ENCODE measurements around the gene CACNB1.
A peak's percentile ranks its signal among the peaks of the same experiment; 100 is the strongest.

CACNB1 gene

DNA sequence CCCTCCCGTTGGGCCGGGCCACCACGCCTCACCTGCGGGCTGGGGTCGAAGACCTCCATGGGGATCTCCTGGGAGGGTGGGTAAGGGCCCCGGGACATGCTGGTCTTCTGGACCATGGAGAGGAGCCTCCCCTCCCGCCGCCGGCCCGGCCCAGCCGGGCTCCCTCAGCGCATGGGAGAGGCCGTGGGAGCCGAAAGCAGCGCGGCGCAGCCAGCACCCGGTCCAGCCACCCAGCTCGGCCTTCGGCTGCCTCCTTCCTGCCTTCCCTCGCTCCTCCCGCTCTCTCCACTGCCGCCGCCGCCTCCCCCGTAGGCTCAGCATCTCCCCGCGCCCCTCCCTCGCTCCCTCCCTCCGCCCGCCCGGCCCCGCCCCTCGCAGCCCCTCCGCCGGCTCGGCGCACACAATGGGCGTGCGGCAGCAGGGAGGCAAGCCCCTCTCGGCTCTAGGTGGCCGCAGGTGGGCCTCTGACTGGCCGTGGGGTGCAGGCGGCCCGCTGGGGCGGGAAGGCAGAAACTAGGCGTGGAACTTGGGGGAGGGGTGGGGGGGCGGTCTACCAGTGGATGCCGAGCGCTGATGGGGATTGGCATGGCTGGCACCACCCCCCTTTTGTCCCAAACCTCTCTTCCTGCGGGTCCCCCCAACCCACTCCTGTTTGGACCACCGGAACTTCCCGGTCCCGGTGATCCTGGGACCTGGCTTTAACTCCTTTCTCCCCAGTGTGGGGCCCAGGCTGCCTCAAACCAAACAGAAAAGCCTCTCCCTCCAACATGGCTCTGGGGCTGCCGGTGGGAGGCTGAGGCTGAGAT is at the start of gene CACNB1:
Gene CACNB1 (minus strand): TSS at position 290 of the 806 bp plus-strand sequence. CDS start 174 bp downstream, at position 116.
- DNase-seq, result peak; percentile 79

DNA sequence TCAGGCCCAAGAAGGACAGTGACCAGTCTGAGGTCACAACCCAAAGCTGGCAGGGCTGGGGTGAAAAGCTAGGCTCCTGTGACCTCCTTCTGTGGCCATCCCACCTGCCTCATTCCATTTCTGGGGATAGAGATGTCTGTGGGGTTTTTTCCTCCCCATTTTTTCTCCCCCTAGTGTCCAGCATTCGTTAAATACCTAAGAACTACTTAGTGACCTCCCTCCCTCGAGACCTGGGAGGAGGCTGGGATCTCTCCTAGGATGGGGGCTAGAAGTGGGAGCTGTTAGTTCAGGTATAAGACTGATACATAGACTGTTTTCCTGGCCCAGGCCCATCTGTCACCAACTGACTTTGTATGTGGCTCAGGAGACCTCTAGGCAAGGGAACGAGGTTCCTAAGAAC is 48.8 kb upstream of the CACNB1 start:
- no peak for DNase-seq

DNA sequence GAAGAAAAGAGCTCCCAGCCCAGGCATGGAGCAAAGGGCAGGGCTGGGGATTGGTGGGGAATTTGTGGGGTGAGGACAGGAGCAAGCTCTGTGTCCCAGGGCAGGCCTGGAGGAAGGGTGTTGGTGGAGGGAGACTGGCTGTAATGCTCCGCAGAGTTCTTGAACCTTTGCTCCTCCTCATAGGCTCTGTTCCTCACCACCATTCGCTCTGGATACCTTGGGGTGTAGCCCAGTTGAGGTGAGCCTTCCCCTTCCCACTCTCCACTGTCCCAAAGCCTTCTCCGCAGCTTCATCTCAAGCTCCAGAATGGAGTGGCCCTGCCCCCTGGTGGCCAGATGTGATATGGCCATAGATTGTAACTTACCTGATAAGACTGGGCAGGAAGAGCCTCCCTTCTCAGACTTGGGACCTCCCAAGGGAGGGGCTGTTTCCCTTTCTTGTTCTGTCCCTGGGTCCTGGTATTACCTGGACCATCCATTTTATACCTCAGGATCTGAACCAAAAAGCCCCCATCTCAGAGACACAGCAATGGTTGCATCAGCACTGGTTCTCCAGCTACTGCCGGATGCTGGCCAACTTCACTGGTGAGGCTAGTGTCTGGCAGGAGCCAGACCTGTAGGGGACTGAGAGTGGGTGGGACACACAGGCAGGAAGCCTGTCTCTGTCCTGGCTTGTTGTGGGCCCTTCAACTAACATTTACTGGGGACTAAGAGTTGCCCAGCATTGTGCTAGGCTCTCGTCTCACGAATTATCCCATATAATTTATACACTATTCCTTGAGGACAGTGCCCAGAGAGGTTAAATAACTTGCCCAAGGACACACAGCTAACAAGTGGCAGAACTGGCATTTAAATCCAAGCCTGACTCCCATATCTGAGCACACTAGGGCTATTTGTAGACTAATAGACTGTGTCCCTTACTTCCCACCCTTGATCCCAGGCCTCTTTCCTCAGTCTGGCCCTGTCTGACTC is 47.4 kb upstream of the CACNB1 start:
- peak; percentile 72 for DNase-seq

DNA sequence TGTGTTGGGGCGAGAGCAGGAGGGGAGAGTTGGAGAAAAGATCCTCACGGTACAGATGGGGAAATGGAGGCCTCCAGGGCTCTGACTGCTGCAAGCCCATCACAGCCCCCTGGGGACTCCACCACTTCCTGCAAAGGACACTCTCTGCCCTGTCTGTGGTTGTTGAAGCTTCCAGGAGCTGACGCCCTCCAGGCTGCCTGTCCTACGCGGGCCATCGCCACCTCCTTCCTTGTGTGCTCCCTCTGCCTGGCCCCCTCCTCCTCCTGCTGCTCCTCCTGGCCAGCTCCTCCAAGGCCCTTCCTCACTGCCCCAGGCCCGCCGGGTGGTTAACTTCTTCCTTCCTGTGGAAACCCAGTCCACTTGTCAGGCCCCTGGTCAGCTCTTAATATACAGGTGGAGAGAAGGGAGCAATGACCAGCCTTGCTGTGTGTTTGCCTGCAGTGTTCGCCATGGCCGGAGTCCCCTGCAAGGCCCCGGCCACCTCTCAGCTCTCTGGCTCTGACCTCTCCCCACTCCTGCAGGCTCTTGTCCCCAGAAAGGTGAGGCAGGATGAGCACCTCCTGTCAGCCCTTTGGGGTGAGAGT is 46.6 kb upstream of the CACNB1 start:
- DNase-seq, result no peak

DNA sequence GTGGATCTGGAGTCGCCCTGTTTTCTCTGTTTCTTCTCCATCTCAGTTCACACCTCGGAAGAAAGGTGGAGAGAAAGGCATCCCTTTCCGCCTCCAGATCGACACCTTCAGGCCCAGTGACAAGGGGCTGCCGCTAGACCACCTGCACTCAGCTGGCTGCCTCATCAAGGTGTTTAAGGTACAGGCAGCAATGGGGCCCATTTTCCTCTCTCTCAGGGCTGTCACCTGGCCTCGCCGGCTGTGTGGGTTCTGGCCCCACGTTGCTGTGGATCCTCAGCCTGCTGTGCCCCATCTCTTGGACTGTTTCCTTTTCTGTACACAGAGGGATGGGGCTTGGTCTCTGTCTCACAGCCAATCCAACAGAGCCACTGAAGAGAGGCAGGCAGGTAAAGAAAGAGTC is 45.7 kb upstream of the CACNB1 start:
- no peak for DNase-seq

DNA sequence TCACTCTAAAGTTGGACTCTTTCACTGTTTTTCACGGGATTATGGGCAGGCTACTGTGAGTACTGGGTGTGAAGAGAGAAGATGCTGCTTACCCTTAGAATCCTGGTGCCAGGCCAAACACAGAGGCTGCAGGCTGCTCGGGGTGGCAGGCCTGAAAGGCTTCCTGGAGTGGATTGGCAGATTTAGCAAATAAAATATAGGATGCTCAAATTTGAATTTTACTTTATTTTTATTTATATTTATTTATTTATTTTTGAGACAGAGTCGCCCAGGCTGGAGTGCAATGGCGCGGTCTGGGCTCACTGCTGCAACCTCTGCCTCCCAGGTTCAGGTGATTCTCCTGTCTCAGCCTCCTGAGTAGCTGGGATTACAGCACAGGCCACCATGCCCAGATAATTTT is 43.2 kb upstream of the CACNB1 start:
- DNase-seq, result no peak

DNA sequence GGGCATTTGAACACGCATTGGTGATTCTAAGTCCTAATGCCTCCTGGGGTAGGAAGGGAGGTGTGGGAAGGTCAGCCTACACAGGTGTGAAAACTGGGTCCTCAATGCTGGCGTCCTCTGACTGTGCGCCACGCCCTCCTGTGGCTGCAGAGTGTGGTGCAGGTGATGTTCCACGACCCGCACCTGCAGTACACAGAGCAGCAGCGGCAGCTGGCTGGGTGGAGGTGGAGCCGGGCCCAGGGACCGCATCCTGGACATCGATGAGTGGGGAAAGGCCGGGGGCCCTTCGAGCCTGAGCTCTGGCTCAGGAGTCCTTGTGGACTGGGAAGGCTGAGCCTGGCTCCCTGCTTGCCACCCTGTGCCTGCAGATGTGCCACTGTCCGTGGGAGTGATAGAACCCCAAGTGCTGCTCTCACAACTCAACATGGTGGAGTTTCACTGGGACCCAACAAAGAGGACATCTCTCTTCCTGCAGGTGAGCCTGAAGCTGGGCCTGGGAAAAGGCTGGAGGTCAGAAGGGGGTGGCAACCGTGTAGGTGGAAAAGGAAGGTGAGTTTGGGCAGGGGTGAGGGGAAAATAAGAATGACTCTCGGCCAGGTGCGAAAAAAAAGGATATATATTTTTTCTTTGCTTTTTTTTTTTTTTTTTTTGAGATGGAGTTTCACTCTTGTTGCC is 42.3 kb upstream of the CACNB1 start:
- peak; percentile 88 for DNase-seq

DNA sequence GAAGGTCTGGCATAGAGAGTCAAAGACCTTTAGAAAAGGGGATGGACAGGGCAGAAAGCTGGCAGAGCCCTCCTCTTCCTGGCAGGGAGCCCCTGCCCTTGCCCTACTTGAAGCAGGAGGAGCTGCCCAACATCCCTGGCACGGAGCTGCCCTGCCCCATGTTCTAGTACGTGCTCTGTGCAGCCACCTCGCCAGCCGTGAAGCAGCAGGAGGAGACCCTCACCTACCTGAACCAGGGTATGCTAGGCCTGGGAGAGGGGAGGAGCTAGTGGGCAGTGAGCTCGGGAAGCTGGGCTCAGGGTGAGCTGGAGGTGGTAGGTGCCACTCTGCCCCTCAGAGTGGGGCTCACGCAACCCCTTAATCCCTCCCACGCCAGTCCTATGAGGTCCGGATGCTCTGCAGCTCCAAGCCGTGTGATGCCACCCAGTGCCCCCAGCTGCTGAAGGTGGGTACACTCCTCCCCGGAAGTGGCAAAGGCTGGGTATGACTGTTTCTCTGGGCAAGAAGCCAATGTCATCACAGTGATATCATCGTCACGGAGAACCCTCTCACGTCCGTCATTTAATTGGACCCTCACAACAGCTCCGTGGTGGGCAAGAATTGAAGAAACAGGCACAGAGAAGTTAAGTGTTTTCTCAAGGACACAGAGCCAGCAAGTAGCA is 41.0 kb upstream of the CACNB1 start:
- peak; percentile 91 for DNase-seq

DNA sequence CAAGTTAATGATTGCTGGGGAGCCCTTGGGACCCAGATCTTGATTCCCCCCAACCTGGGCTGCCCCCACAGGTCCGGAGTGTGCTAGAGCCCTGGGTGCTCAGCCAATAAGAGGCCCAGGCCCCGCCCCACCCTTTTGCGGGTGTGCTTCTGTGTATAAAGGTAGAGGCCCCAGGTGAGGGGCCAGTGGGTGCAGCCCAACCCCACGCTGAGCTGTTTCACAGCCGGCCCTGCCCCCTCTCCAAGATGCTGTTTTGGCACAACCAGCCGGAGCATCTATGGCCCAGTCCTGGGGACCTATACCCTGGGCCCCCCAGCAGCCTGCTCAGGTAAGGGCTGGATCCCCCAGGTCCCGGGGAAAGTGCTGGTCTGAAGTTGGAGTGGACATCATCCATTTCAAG is 40.1 kb upstream of the CACNB1 start:
- DNase-seq, result no peak

DNA sequence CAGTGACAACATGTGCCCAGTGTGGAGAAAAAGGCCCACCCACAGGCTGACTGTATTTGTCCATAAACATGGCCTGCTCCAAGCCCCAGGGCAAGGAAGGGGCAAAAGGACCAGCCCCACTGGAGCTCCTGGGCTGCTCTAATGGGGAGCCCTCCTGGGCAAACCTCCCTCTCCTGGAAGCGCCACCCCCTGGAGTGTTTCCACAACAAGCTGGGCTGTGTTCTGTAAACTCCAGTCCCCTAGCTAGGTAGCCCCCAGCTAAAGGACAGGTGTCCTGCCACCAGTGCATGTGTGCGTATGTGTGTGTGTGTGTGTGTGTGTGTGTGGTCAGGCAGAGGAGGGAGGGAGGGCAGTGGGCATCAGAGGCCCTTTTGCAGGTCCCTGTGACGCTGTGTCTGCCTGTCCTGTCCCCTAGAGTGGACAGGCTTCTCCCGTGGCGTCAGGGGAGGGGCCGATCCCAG is 39.5 kb upstream of the CACNB1 start:
- peak; percentile 54 for DNase-seq

DNA sequence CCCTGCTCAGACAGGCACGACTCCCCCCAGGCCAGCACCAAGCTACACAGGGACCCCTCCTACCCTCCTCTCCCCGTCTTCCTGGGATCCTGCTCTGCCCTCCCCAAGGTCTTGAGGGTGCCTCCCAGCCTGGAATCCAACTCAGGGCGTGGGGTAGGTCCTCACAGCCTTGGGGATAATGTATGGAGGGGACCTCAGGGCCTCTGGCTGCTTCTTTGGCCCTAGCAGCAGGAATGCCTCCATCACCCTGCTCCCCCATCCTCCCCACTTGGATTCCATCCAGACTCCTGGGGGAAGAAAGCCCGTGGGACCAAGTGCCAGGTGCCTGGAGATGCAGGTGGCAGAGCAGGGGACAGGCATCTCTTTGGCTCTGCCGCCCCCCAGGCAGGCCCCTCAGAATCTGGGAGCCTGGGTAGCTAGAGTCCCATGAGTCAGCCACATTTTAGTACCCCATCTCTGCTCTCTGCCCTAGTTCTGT is 39.0 kb upstream of the CACNB1 start:
- no peak for DNase-seq

DNA sequence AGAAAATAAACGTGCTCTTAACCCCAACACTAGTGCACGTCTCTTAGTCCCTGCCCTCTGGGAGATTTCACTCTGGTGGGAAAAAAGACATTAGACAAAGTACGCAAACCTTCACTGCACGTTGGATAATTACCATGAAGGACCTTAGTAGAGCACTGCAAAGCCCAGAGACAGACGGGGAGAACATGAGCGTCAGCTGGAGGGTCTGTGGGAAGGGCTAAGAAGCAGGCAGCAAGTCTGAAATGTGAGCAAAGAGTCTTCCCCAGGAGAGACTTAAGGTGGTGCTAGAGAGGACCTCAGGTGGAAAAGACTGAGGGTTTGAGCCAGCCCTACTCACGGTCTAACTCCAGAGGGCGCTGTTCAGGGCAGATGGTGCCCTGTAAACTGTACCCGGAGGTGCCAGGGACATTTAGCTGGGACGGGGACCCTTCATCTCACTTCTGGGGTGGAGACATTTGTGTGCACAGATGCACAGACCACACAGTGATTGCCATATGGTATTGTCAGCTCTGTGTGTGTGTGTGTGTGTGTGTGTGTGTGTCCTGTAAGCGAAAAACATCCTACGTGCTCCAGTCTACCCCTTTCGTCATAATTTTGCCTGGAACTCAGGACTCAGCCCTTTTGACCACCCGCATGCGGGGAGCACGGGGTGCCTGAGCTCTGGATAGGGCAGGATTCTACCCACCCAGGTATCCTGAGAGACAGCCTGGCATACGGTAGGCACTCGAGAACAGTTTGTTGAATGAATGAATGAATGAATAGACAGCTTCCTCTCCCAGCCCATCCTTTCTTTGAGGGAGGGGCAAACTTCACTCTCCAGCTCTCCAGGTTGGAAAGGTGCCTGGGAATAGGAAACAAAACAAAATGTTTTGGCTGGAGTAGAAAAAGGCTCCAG is 38.3 kb upstream of the CACNB1 start:
- DNase-seq, result peak; percentile 73

DNA sequence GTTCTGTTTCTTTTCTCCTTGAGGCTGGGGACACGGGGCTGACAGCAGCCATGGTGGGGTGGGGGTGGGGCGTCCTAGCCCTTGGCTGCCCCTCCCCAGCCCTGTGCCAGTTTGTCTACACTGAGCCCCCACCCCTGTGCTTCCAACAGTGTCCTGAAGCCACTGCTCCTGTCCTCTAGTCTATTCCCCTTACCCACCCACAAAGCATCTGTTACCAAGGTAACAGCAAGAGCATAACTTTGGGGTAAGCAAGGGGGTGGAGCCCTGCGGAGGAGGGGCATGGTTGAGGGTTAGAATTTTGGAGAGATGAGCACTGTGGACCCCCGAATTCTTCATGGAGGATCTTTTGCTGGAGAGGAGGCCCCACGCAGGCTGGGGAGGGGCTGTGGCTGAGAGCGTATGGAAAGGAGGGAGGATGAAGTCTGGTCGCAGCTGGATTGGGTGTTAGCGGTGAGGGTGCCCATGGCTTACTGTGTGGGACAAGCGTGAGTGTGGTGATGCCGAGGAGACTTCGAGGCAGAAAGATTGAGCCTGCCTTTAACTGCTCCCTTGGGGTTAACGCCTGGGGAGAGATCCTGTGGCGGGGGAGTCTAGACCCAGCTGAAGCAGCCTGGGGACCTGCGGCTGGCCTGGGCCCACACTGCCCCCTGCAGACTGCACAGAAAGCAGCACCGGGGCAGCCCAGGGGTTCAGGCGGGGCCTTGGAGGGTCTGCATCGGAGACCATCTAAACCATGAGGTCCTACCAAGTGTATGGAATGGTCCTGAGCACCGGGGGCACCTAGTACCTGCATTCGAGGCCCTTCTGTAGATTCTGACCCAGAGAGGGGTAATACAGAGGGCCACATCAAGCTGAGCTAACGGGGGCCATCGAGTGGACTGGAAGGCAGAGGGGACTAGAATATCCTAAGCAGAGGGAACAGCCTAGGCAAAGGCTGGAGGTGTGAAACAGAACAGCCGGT is 34.4 kb upstream of the CACNB1 start:
- DNase-seq, result peak; percentile 33

DNA sequence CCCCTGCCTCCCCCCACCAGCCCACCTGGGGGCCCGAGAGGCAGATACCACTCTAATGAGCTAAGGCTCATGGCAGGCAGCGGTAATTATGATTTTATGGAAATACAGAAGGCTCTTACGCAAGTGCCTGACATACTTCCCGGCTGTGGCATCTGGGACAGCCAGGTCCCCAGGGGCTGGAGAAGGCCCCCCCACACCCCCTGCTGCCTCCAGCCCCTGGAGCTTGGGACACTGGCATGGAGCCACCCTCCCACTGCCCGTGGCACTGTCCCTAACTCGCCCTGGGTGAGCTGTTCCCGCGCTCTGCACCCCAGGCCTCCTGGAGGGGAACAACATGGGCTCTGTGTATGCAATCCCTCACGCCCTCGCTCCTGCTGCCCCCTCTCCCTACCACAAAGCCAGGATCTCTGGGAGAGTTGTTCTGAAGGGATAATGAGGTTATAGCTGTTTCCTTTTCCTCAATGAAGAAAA is 33.7 kb upstream of the CACNB1 start:
- DNase-seq, result no peak

DNA sequence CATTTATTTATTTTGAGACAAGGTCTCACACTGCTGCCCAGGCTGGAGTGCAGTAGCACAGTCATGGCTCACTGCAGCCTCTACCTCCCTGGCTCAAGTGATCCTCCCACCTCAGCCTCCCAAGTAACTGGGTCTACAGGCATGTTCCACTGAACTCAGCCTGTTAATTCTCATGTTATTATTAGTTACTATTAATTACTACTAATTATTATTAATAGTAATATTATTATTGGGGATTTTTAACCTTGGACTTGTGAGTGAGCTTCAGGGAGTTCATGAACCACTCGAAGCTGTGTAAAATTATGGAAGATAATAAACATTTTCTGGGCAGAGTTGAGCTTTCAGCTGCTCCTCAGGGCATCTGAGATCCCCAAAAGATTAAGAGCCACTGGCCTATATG is 32.9 kb upstream of the CACNB1 start:
- DNase-seq, result no peak

DNA sequence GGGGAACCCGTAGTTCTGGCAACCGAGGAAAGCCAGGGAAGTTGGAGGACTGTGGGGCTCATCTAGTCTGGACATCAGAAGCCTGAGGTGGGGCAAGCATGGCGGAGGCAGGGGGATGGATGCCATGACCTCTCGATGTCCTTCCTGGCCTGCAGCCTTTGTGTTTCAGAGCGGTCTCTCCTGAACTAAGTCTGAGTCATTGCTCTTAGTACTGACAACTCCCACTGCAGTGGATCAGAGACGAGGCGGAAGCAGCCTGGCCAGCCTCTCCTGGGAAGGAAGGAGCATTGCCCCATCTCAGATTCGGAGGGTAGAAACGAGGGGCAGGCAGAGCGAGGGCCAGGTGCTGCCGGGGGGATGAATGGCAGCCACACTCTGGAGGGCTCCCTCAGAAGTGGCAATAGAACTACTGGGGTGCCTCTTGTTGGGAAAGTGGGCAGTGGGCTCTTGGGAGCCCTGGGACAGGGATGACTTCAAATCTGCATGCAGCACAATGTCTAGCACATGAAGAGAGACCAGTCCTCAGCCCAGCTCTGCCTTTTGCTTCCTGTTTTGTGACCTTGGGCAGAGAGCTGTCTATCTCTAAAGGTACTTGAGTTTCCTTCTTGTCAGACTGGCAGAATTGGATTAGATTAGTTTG is 31.9 kb upstream of the CACNB1 start:
- no peak for DNase-seq

DNA sequence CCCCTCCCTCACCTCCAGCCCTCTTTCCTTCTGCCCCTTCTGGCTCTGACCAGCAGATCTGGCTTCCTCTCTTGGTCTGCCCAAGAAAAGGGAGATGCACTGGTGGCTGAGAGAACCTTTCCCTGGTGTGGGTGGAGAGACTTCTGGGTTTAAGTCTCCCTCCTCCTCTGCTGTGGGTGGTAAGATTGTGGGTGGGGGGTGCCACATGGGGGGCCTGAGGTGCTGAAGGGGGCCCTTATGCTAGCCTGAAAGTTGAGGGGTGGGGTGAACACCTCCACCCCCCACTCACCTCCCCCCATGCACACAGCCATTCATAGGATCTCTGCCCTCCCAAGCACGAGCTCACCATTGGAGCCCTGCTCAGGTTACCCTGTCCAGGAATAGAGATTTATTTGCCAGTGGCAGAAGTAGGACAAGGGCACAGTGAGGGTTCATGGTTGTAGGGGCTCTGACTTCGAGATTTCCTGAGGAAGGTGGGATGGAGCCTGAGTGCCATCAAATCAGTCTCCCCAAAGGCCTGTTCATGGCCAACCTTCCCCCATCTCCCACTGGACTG is 30.0 kb upstream of the CACNB1 start:
- DNase-seq, result no peak

DNA sequence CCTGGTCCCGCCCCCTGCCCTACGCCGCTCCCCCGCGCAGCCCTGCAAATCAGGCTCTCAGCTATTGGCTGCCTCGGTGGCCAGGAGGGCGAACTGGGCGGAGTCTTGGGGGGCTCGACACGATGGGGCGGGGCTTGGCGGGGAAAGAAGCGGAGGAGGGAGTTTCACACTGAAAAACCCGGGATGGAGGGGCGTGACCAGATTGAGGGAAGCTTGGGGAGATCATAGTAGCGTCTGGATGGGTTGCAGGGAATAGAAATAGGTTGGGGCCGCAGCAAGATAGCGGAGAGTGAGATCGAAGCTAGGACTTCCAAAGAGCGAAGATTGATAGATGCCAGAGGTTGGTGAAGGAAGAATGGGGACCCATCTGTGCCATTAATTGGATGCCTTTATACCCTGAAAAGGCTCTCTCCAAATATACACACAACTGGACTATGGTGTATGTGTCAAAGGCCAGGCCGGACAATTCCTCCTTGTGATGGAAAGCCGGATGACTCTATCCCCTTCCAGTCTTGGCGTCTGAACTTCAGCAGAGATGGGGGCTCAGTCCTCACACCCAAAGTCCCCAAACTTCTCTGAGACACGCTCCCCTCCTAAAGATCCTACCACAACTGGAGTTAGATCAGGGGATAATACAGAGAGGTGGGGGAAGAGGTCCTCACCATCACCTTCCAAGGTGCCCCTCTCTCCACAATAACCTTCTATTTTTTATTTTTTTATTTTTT is 28.7 kb upstream of the CACNB1 start:
- peak; percentile 42 for DNase-seq

Data from NCI-H774 (cell line).